Sigmoid colon (tissue), 4 donors: ENCODE data around the gene SLC38A8.

Source experiments
- CTCF ChIP-seq, 4 experiments: fragments of 450-650 bp in 3 of 4; fragments of 200-600 bp in 1 of 4; IDR thresholded peaks; one replicate each; pipeline ENCODE4 v1.5.1; 2016 to 2019; ENCODE audit warnings: antibody characterized with exemption in 4 of 4, mild to moderate bottlenecking in 3 of 4, moderate library complexity in 2 of 4
- EP300 ChIP-seq, 4 donors: sonication (generic); formaldehyde crosslinking; IDR thresholded peaks; one replicate each; pipeline ENCODE4 v1.6.1; 2017; ENCODE audit warnings: antibody characterized with exemption in 4 of 4
- POLR2A ChIP-seq, 2 donors: fragments of 450-650 bp; IDR thresholded peaks; one replicate each; pipeline ENCODE4 v1.6.1; 2016; ENCODE audit warnings: antibody characterized with exemption in 2 of 2, mild to moderate bottlenecking in 2 of 2, moderate library complexity in 2 of 2
- POLR2AphosphoS5 ChIP-seq, 4 donors: sonication (generic); formaldehyde crosslinking; IDR thresholded peaks; one replicate each; pipeline ENCODE4 v1.6.1; 2017; ENCODE audit warnings: antibody characterized with exemption in 4 of 4

- TF ChIP-seq CTCF (IDR thresholded peaks at IDR 0.05) (no peak), POLR2AphosphoS5 (IDR thresholded peaks at IDR 0.05) (no peak), EP300 (IDR thresholded peaks at IDR 0.05) (no peak), POLR2A (IDR thresholded peaks at IDR 0.05) (no peak)
Observed at GRCh38 chr16:83981799-83982198, 60.8 kb downstream of the SLC38A8 start.
